K562 (cell line): ENCODE data around the gene IL4I1. TPM values are rescaled to one million over a fixed set of nuclear protein-coding genes. Genes with fewer than 3 reads are reported as not detected.
A peak's percentile ranks its signal among the peaks of the same experiment; 100 is the strongest.

Experiments used
- ATAC-seq: fragments of 200-7000 bp; cut with Tn5 transposase; 3 replicates; pipeline ENCODE4 v1.9.1; 2020; ENCODE audit warnings: moderate library complexity
- BruUV-seq: library from RNA; stranded (reverse); fragments of 400-500 nt; replicated peaks from 2 replicates; lab custom pipeline; 2021; lab: Mats Ljungman, UMichigan
- CTCF ChIA-PET: fragments of 300-600 bp; formaldehyde crosslinking; extraction: SDS; loops from one replicate; lab custom pipeline; 2021; ENCODE audit warnings: low intra/inter-chr PET ratio; lab: Yijun Ruan, JAX
- POLR2A ChIA-PET: fragments of 300-600, 350-650 bp; sonication (Branson Sonifier 250); formaldehyde crosslinking; extraction: SDS; loops from one replicate; lab custom pipeline; 2021; ENCODE audit warnings: antibody characterized with exemption, inconsistent platforms; lab: Yijun Ruan, JAX
- DNase-seq, 4 experiments: peaks; one replicate each; pipeline versions ENCODE4 v3.0.0 to v3.0.0-alpha.2; 2011 to 2018; ENCODE audit warnings: low spot score in 3 of 4, mixed read lengths in 3 of 4; ENCODE audit errors: extremely low read depth in 1 of 4
- FAIRE-seq: peaks from 2 replicates; lab custom pipeline; 2011; peaks lifted over from hg19 to GRCh38; lab: Jason Lieb, UNC
- H2AFZ ChIP-seq: 2 replicates; pipeline ENCODE4 v1.6.0; 2011; ENCODE audit warnings: low read depth, low read length, control low read depth, inconsistent platforms
- H3K27ac ChIP-seq: fragments of 200-600 bp; 3 replicates; pipeline ENCODE4 v1.8.0; 2011; ENCODE audit warnings: low read depth, mild to moderate bottlenecking, control low read depth, inconsistent platforms, low read length, moderate library complexity, mixed read lengths; ENCODE audit errors: extremely low read depth
- H3K27me3 ChIP-seq, 2 experiments: fragments of 300-600 bp in 1 of 2; 2 replicates in 1 of 2; 3 replicates in 1 of 2; pipeline versions ENCODE4 v1.6.0 to v1.8.0; 2011; ENCODE audit warnings: inconsistent platforms in 2 of 2, low read length in 2 of 2, mild to moderate bottlenecking in 1 of 2, mixed read lengths in 1 of 2, moderate library complexity in 1 of 2; ENCODE audit not compliant: control insufficient read depth in 2 of 2, insufficient read depth in 2 of 2
- H3K36me3 ChIP-seq: fragments of 300-600 bp; 3 replicates; pipeline ENCODE4 v1.8.0; 2011; ENCODE audit warnings: mild to moderate bottlenecking, low read length, inconsistent platforms; ENCODE audit not compliant: control insufficient read depth, insufficient read depth
- H3K4me1 ChIP-seq, 2 experiments: fragments of 200-600 bp in 1 of 2; replicated peaks in 1 of 2; 2 replicates in 1 of 2; 3 replicates in 1 of 2; pipeline versions ENCODE4 v1.5.1 to v1.8.0; 2011; ENCODE audit warnings: inconsistent platforms in 2 of 2, low read length in 2 of 2, mild to moderate bottlenecking in 1 of 2, mixed read lengths in 1 of 2, moderate library complexity in 1 of 2; ENCODE audit not compliant: control insufficient read depth in 2 of 2, insufficient read depth in 2 of 2
- H3K4me2 ChIP-seq: 2 replicates; pipeline ENCODE4 v1.6.1; 2011; ENCODE audit warnings: low read length, control low read depth, inconsistent platforms, mixed read lengths; ENCODE audit not compliant: insufficient read depth
- H3K4me3 ChIP-seq: fragments of 200-600 bp; sonication (generic), shearing (Covaris generic); 2 replicates; pipeline ENCODE4 v1.5.1; 2016; ENCODE audit warnings: control low read depth, inconsistent platforms
- H3K79me2 ChIP-seq: fragments of 200-600 bp; 3 replicates; pipeline ENCODE4 v1.8.0; 2011; ENCODE audit warnings: low read length, inconsistent platforms; ENCODE audit not compliant: control insufficient read depth, insufficient read depth
- H3K9ac ChIP-seq, 2 experiments: 2 replicates each; pipeline versions ENCODE4 v1.6.0 to v1.6.1; 2011; ENCODE audit warnings: low read depth in 2 of 2, low read length in 2 of 2, control low read depth in 1 of 2, inconsistent platforms in 1 of 2, mild to moderate bottlenecking in 1 of 2, mixed read lengths in 1 of 2; ENCODE audit not compliant: insufficient read depth in 1 of 2
- H3K9me1 ChIP-seq: one replicate; pipeline ENCODE4 v1.6.0; 2011; ENCODE audit warnings: inconsistent platforms, mild to moderate bottlenecking, low read length, moderate library complexity; ENCODE audit not compliant: control insufficient read depth, insufficient read depth
- H3K9me3 ChIP-seq: replicated peaks from 2 replicates; pipeline ENCODE4 v1.5.1; 2011; ENCODE audit warnings: low read depth, low read length, inconsistent platforms; ENCODE audit not compliant: control insufficient read depth, insufficient read depth
- H4K20me1 ChIP-seq: replicated peaks from 2 replicates; pipeline ENCODE4 v1.6.1; 2011; ENCODE audit warnings: low read length, inconsistent platforms, mixed read lengths; ENCODE audit not compliant: control insufficient read depth, insufficient read depth
- DPF2 ChIP-seq: fragments of 450-650 bp; IDR thresholded peaks from 2 replicates; pipeline ENCODE4 v1.6.1; 2016
- RBFOX2 ChIP-seq: fragments of 200-400 bp; formaldehyde crosslinking; IDR thresholded peaks from 2 replicates; pipeline ENCODE4 v1.6.1; 2017; ENCODE audit warnings: low read depth, mild to moderate bottlenecking, low read length, moderate library complexity
- WGBS: fragments of 100-300 bp; shearing (Covaris generic); methylation state at CpG from one replicate; pipeline ENCODE4 v1.1.6; 2016; ENCODE audit warnings: low coverage, mixed read lengths; ENCODE audit not compliant: insufficient coverage; ENCODE audit errors: missing lambda C conversion rate; 5-methylcytosine and 5-hydroxymethylcytosine counted together
- in situ Hi-C: fragments of 300-500 bp; cut with MboI; formaldehyde crosslinking; loops from 4 replicates; pipeline ENCODE4 v1.15.0; 2018; ENCODE audit warnings: inconsistent platforms, mixed read lengths
- intact Hi-C: fragments of 100-400 bp; cut with micrococcal nuclease; formaldehyde crosslinking; loops from 2 replicates; pipeline ENCODE4 v1.14.2; 2022
- polyA plus RNA-seq, 8 experiments: library from polyadenylated mRNA; depleted of rRNA in 4 of 8; stranded (reverse) in 5 of 8; unstranded in 3 of 8; fragments of >200 nt; fragmentation: Nextera tagmentation in 2 of 8; fragmentation: Illumina TruSeq in 1 of 8; extraction: Ambion mirVana in 2 of 8; extraction: Trizol in 1 of 8; gene quantifications; 2 replicates each; pipeline versions ENCODE4 v1.2.1 to v1.2.3, GENCODE V29; 2011 to 2014; ENCODE audit warnings: inconsistent platforms in 1 of 8, missing spikeins in 1 of 8
- total RNA-seq, 7 experiments: library from RNA; depleted of rRNA in 6 of 7; stranded (reverse); fragments of >200 nt in 6 of 7; fragmentation: Illumina TruSeq in 2 of 7; extraction: Trizol in 2 of 7; gene quantifications; 2 replicates each; pipeline versions ENCODE4 v1.2.1 to v1.2.3, GENCODE V29; 2011 to 2021; ENCODE audit warnings: low replicate concordance in 1 of 7
- TF ChIP-seq, protein P1 (sequence below): fragments of 450-650 bp; IDR thresholded peaks from 2 replicates; pipeline ENCODE4 v1.7.0; 2016; ENCODE audit warnings: borderline replicate concordance
- TF ChIP-seq, protein P2 (sequence below): fragments of 150-350 bp; IDR thresholded peaks from 2 replicates; pipeline ENCODE4 v1.6.1; 2014; ENCODE audit warnings: low read depth, mild to moderate bottlenecking, low read length, borderline replicate concordance

Gene IL4I1
- total and polyA plus RNA-seq, 9 of the 15 experiments (the other 6 are each of a cell fraction or from before 2014, with no cell fraction given) = 0.06 to 0.95 (median 0.43) TPM; not detected in 2

DNA sequence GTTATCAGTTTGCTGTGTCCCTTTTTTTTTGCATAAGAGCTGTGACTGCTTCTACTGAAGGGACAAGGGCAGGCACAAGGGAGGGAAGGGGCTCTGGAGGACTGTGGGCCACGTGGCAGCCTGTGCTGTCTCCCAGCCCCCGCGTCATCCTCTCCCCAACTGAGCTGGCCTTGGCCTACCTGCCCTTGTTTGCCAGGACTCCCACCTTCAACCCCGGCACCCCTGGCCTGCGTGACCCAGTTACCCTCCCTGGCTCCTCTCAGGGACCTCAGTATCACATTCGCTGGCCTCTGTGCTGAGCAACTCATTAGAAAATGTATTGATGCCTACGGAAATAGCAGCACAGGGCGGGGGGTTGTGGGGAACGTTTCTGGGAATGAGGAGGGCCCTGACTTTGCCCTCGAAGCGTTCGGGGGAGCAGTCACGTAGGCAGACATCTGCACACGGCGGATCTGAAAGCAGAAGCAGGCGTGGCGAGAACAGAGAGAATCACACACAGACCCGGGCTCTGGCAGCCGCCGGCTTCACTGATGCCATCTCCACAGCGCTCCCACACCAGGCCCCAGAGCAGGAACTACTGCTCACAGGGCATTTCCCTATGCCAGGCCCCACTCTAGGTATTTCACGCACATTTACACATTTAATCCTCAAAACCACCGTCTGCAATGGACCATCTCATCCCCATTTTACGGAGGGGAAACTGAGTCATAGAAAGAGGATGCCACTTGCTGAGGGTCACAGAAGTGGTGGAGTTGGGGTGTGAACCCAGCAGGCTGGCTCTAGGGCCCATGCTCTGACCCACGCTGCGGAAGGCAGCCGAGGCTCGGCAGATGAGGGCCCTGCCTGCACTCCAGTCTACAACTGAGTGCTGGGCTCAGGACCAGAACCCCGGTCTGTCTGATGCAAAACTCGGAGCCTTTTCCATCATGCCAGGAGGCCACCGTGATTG lies 26.6 kb upstream of the IL4I1 start (continued):
- TF ChIP-seq, protein P1, sequence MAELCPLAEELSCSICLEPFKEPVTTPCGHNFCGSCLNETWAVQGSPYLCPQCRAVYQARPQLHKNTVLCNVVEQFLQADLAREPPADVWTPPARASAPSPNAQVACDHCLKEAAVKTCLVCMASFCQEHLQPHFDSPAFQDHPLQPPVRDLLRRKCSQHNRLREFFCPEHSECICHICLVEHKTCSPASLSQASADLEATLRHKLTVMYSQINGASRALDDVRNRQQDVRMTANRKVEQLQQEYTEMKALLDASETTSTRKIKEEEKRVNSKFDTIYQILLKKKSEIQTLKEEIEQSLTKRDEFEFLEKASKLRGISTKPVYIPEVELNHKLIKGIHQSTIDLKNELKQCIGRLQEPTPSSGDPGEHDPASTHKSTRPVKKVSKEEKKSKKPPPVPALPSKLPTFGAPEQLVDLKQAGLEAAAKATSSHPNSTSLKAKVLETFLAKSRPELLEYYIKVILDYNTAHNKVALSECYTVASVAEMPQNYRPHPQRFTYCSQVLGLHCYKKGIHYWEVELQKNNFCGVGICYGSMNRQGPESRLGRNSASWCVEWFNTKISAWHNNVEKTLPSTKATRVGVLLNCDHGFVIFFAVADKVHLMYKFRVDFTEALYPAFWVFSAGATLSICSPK = no peak

DNA sequence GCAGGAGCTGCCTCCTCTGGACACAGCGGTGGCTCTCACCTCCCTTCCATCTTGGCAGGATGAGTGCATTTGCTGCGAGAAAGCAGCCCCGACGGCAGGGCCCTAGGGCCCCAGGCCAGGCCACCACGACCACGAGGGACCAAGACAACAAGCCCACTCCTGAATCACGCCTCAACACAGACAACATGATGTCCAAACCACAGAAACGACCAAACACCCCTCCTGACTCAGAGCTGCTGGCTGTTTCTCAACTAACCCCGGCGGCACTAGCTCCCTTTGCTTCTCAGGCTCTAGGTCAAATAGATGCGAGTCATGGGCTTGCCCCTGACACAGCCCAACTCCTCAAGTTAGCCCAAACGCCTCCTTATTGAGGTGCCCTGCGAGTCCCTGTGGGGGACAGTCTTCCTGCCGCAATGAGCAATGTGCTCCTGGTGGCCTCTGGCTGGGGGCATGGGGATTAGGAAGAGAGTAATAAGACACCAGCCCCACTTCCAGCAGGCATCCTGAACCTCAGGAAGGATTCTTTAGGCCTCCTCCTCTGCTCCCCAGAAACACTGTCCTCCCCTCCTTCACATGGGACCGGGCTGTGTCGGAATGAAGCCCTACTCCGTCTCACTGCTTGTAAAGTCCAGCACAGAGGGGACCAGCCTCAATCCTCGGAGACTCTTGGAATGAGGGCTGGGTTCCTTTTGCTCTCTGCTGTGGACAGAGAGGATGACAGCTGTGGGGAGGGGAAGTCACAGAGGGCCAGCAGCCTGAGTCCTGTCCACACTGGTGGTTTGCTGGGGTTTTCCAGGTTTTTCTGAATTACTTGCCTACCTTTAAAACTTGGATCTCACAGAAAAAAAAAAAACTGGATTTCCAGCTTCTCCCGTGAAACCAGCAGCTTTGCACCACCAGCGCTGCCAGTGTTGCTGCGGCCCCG lies 25.4 kb upstream of the IL4I1 start:
- Histone ChIP-seq H3K4me3 (no peak overlapping the region), H3K4me1 (peaks cover 22 to 45% of the 10 kb centered on the region in 2 experiments), H4K20me1 (peaks cover 28% of the 10 kb centered on the region), H3K79me2 (peaks cover 95% of the 10 kb centered on the region), H3K9ac (peak overlapping the region in 1 of 2 experiments; percentile 75; a peak in 1 of 4 replicates), H3K27ac (no peak overlapping the region; the same call in 2 of the 3 replicates), H2AFZ (no peak overlapping the region), H3K9me3 (no peaks in the 10 kb centered on the region), H3K9me1 (peaks cover 9% of the 10 kb centered on the region), H3K4me2 (no peak overlapping the region), H3K27me3 (no peaks in the 10 kb centered on the region), H3K36me3 (peaks cover 96% of the 10 kb centered on the region)
- TF ChIP-seq RBFOX2 = peak; percentile 68
- TF ChIP-seq, protein P2, sequence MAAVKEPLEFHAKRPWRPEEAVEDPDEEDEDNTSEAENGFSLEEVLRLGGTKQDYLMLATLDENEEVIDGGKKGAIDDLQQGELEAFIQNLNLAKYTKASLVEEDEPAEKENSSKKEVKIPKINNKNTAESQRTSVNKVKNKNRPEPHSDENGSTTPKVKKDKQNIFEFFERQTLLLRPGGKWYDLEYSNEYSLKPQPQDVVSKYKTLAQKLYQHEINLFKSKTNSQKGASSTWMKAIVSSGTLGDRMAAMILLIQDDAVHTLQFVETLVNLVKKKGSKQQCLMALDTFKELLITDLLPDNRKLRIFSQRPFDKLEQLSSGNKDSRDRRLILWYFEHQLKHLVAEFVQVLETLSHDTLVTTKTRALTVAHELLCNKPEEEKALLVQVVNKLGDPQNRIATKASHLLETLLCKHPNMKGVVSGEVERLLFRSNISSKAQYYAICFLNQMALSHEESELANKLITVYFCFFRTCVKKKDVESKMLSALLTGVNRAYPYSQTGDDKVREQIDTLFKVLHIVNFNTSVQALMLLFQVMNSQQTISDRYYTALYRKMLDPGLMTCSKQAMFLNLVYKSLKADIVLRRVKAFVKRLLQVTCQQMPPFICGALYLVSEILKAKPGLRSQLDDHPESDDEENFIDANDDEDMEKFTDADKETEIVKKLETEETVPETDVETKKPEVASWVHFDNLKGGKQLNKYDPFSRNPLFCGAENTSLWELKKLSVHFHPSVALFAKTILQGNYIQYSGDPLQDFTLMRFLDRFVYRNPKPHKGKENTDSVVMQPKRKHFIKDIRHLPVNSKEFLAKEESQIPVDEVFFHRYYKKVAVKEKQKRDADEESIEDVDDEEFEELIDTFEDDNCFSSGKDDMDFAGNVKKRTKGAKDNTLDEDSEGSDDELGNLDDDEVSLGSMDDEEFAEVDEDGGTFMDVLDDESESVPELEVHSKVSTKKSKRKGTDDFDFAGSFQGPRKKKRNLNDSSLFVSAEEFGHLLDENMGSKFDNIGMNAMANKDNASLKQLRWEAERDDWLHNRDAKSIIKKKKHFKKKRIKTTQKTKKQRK = no peak
- no peak for TF ChIP-seq DPF2
- WGBS = 89% methylated on average over 21 of the region's 22 CpGs
- ChIA-PET POLR2A (interaction anchor here (0.6 to 1.2 kb wide), 5 partner anchors 8 to 797 kb away, joined by 3 to 6 read pairs (median 4); no protein-coding TSS in a partner anchor), CTCF (no interaction called here)
- ATAC-seq (no peak), DNase-seq (no peak), FAIRE-seq (no peak)
- in situ Hi-C loops = no loop called here
- intact Hi-C loops = no loop called here
- BruUV-seq = no TSS peak
